CD4-positive, CD25-positive, alpha-beta regulatory T cell (primary cell): ENCODE results near the gene POLE. TPM values are rescaled to one million over a fixed set of nuclear protein-coding genes. Genes with fewer than 3 reads are reported as not detected.
A peak's percentile ranks its signal among the peaks of the same experiment; 100 is the strongest.

ENCODE experiments used
- ATAC-seq, 2 donors: fragments of 150-1000 bp; cut with Tn5 transposase; one replicate each; pipeline ENCODE4 v1.10.0; 2021; ENCODE audit warnings: low read depth in 2 of 2, moderate number of reproducible peaks in 2 of 2, moderate library complexity in 1 of 2
- DNase-seq, 3 donors: peaks; one replicate each; pipeline versions ENCODE4 v3.0.0 to v3.0.0-alpha.2; 2012 to 2022; ENCODE audit warnings: mixed read lengths in 1 of 3
- H3K27ac ChIP-seq: one replicate; pipeline ENCODE4 v1.7.0; 2013; ENCODE audit warnings: mild to moderate bottlenecking, low read length; ENCODE audit not compliant: insufficient read depth, poor library complexity, severe bottlenecking
- H3K27me3 ChIP-seq: one replicate; pipeline ENCODE4 v1.7.0; 2013; ENCODE audit warnings: low read length; ENCODE audit not compliant: control insufficient read depth, insufficient read depth
- H3K36me3 ChIP-seq: one replicate; pipeline ENCODE4 v1.7.0; 2013; ENCODE audit warnings: mild to moderate bottlenecking, low read length, moderate library complexity; ENCODE audit not compliant: control insufficient read depth, insufficient read depth
- H3K4me1 ChIP-seq: 2 replicates; pipeline ENCODE4 v1.7.0; 2013; ENCODE audit warnings: mild to moderate bottlenecking, low read length; ENCODE audit not compliant: insufficient read depth, control insufficient read depth, poor library complexity, severe bottlenecking
- H3K4me3 ChIP-seq: one replicate; pipeline ENCODE4 v1.7.0; 2013; ENCODE audit warnings: low read depth, mild to moderate bottlenecking, low read length, moderate library complexity
- H3K9me3 ChIP-seq, 2 experiments: 1 replicate in 1 of 2; 2 replicates in 1 of 2; pipeline ENCODE4 v1.7.0; 2013; ENCODE audit warnings: low read length in 2 of 2, mild to moderate bottlenecking in 1 of 2, moderate library complexity in 1 of 2; ENCODE audit not compliant: control insufficient read depth in 2 of 2
- H3K27ac Mint-ChIP-seq, 3 donors: one replicate each; pipeline ENCODE4 v1.8.0; 2020 to 2022; ENCODE audit warnings: mild to moderate bottlenecking in 3 of 3, mixed read lengths in 3 of 3, moderate library complexity in 2 of 3
- H3K27me3 Mint-ChIP-seq: one replicate; pipeline ENCODE4 v1.8.0; 2022; ENCODE audit warnings: mild to moderate bottlenecking, mixed read lengths
- H3K36me3 Mint-ChIP-seq: one replicate; pipeline ENCODE4 v1.8.0; 2020; ENCODE audit warnings: mixed read lengths
- H3K4me1 Mint-ChIP-seq, 4 donors: one replicate each; pipeline ENCODE4 v1.8.0; 2020 to 2022; ENCODE audit warnings: mixed read lengths in 4 of 4, mild to moderate bottlenecking in 1 of 4
- H3K4me3 Mint-ChIP-seq, 4 donors: one replicate each; pipeline ENCODE4 v1.8.0; 2020 to 2022; ENCODE audit warnings: mild to moderate bottlenecking in 4 of 4, mixed read lengths in 4 of 4, moderate library complexity in 3 of 4
- H3K9me3 Mint-ChIP-seq, 7 donors: one replicate each; pipeline ENCODE4 v1.8.0; 2020 to 2022; ENCODE audit warnings: mixed read lengths in 7 of 7, mild to moderate bottlenecking in 3 of 7, moderate library complexity in 2 of 7
- polyA plus RNA-seq, 4 donors: library from polyadenylated mRNA; unstranded; fragments of 300-500 nt; fragmentation: Illumina TruSeq; gene quantifications; one replicate each; pipeline ENCODE4 v1.2.3, GENCODE V29; 2021
- total RNA-seq: library from RNA; stranded (reverse); gene quantifications from one replicate; pipeline ENCODE4 v1.2.3, GENCODE V29; 2022

The POLE gene
- total and polyA plus RNA-seq, 5 donors from 2014 or later, result 2.4 to 51.1 (median 3.7) TPM

- peak within 1 kb of the TSS in 1 of 3 donors; percentile 62 for H3K27ac Mint-ChIP-seq
- H3K4me3 Mint-ChIP-seq, result peak within 1 kb of the TSS in 2 of 4 donors; percentile 57 to 78
- no peaks in the 10 kb centered on the region for H3K36me3 Mint-ChIP-seq
- Histone ChIP-seq H3K27me3 (no peaks in the 10 kb centered on the region), H3K4me1 (no peaks in the 10 kb centered on the region), H3K36me3 (no peaks in the 10 kb centered on the region), H3K4me3 (no peak within 1 kb of the TSS), H3K27ac (no peak within 1 kb of the TSS), H3K9me3 (no peaks in the 10 kb centered on the region)
- H3K9me3 Mint-ChIP-seq, result peaks cover 0 to 5% (median 0%) of the 10 kb centered on the region in 7 donors
- peaks cover 69% of the 10 kb centered on the region for H3K27me3 Mint-ChIP-seq
- DNase-seq, result no peak
- peak in 1 of 2 donors; percentile 33 for ATAC-seq
- H3K4me1 Mint-ChIP-seq, result peaks cover 0 to 8% (median 6%) of the 10 kb centered on the region in 4 donors
These were observed 76.9 kb downstream of the POLE start, which contains the start of gene LRCOL1 for GRCh38 chr12:132610051-132610759. TSS of gene LRCOL1 (minus strand) at chr12:132610582. CDS start at chr12:132606251, 4,331 bp downstream.

GRCh38 chr12:132608231-132609171, 78.6 kb downstream of the POLE start:
- no peaks in the 10 kb centered on the region for H3K9me3 Mint-ChIP-seq
- H3K27me3 Mint-ChIP-seq, result peaks cover 61% of the 10 kb centered on the region
- H3K36me3 Mint-ChIP-seq, result no peaks in the 10 kb centered on the region
- no peak for DNase-seq
- Histone ChIP-seq H3K4me3 (no peak overlapping the region), H3K9me3 (no peaks in the 10 kb centered on the region), H3K36me3 (no peaks in the 10 kb centered on the region), H3K27me3 (no peaks in the 10 kb centered on the region), H3K4me1 (no peaks in the 10 kb centered on the region), H3K27ac (no peak overlapping the region)
- H3K4me1 Mint-ChIP-seq, result peaks cover 0 to 6% (median 3%) of the 10 kb centered on the region in 4 donors
- no peak overlapping the region for H3K4me3 Mint-ChIP-seq
- ATAC-seq, result no peak
- H3K27ac Mint-ChIP-seq, result no peak overlapping the region

DNA sequence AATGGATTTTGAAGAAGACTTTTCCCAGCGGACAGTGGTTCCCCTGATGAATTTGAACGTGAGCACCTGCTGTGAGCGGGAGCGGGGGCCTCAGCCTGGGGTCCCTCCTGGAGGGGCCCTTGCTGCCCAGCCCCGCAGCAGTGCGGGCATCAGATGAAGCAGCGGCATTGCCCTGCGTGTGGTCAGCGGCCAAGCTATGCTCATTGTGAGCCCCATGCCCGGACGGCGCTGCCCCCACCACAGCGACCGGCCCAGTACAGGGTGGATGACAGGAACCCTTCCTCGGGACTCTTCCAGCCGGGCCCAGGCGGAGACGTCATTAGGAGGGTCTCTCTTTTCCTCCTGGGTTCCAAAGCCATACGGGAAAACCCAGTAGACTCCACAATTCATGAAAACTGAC, 80.2 kb downstream of the POLE start:
- H3K4me1 Mint-ChIP-seq, result peaks cover 0 to 6% (median 5%) of the 10 kb centered on the region in 4 donors
- peaks cover 58% of the 10 kb centered on the region for H3K27me3 Mint-ChIP-seq
- Histone ChIP-seq H3K27me3 (no peaks in the 10 kb centered on the region), H3K36me3 (no peaks in the 10 kb centered on the region), H3K27ac (no peak overlapping the region), H3K9me3 (no peaks in the 10 kb centered on the region), H3K4me3 (no peak overlapping the region), H3K4me1 (no peaks in the 10 kb centered on the region)
- no peak overlapping the region for H3K27ac Mint-ChIP-seq
- ATAC-seq (no peak), DNase-seq (no peak)
- no peaks in the 10 kb centered on the region for H3K36me3 Mint-ChIP-seq
- no peaks in the 10 kb centered on the region for H3K9me3 Mint-ChIP-seq
- H3K4me3 Mint-ChIP-seq, result no peak overlapping the region

DNA sequence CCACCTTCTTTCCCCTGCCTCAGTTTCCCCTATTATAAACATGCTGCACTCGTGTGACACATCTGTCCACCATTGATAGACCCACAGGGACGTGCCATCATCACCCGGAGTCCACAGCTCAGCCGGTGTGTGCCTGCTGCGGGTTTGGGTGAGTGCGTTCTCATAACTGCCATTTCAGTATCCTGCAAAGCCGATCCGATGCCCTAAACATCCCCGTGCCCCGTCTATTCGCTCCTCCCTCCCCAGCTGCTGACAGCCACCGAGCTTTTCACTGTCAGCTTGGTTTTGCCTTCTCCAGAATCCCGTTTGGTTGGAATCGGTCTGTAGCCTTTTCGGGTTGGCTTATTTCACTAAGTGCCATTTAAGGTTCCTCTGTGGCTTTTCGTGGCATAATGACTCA, 80.7 kb downstream of the POLE start:
- Mint-ChIP-seq H3K4me1 (peaks cover 0 to 6% (median 5%) of the 10 kb centered on the region in 4 donors), H3K27me3 (peaks cover 54% of the 10 kb centered on the region), H3K36me3 (no peaks in the 10 kb centered on the region), H3K27ac (no peak overlapping the region), H3K4me3 (no peak overlapping the region), H3K9me3 (no peaks in the 10 kb centered on the region)
- H3K27ac ChIP-seq, result no peak overlapping the region
- no peaks in the 10 kb centered on the region for H3K9me3 ChIP-seq
- no peak overlapping the region for H3K4me3 ChIP-seq
- H3K27me3 ChIP-seq, result no peaks in the 10 kb centered on the region
- DNase-seq, result no peak
- H3K4me1 ChIP-seq, result no peaks in the 10 kb centered on the region
- no peaks in the 10 kb centered on the region for H3K36me3 ChIP-seq
- no peak for ATAC-seq

DNA sequence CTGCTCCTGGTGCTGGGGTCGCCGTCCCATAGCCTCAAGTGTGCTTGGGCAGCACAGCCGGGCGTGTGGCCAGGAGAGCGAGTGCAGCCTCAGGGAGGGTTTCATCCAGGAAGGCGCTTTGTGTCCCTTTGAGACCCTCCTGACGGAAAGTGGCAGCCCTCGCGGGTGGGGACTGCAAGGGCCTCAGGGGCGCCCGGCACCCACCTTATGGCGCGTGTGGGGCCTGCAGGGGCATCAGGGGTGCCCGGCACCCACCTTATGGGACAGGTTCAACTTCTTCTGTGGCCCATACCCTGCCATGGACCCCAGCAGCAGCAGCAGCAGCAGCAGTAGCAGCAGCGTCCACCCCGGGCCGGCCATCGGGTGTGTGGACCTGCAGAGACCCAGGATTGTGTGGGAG, 81.2 kb downstream of the POLE start:
- Mint-ChIP-seq H3K27ac (no peak overlapping the region), H3K4me1 (peaks cover 0 to 8% (median 6%) of the 10 kb centered on the region in 4 donors), H3K4me3 (no peak overlapping the region), H3K27me3 (peaks cover 49% of the 10 kb centered on the region), H3K36me3 (no peaks in the 10 kb centered on the region), H3K9me3 (no peaks in the 10 kb centered on the region)
- Histone ChIP-seq H3K9me3 (no peaks in the 10 kb centered on the region), H3K36me3 (no peaks in the 10 kb centered on the region), H3K4me3 (no peak overlapping the region), H3K27ac (no peak overlapping the region), H3K4me1 (peaks cover 1% of the 10 kb centered on the region), H3K27me3 (no peaks in the 10 kb centered on the region)
- no peak for DNase-seq
- no peak for ATAC-seq

GRCh38 chr12:132604668-132605441, 82.3 kb downstream of the POLE start:
- Mint-ChIP-seq H3K4me1 (peaks cover 0 to 13% (median 4%) of the 10 kb centered on the region in 4 donors), H3K9me3 (no peaks in the 10 kb centered on the region), H3K4me3 (no peak overlapping the region), H3K27ac (no peak overlapping the region), H3K27me3 (peaks cover 40% of the 10 kb centered on the region), H3K36me3 (no peaks in the 10 kb centered on the region)
- peaks cover 9% of the 10 kb centered on the region for H3K4me1 ChIP-seq
- H3K36me3 ChIP-seq, result no peaks in the 10 kb centered on the region
- no peaks in the 10 kb centered on the region for H3K27me3 ChIP-seq
- ATAC-seq (no peak), DNase-seq (no peak)
- no peaks in the 10 kb centered on the region for H3K9me3 ChIP-seq
- H3K27ac ChIP-seq, result no peak overlapping the region
- H3K4me3 ChIP-seq, result no peak overlapping the region

- Mint-ChIP-seq H3K27ac (no peak overlapping the region), H3K27me3 (peaks cover 40% of the 10 kb centered on the region), H3K9me3 (no peaks in the 10 kb centered on the region), H3K4me3 (no peak overlapping the region), H3K36me3 (no peaks in the 10 kb centered on the region), H3K4me1 (peaks cover 0 to 19% (median 6%) of the 10 kb centered on the region in 4 donors)
- no peak for DNase-seq
- H3K4me1 ChIP-seq, result peaks cover 9% of the 10 kb centered on the region
- H3K36me3 ChIP-seq, result no peaks in the 10 kb centered on the region
- no peak for ATAC-seq
- H3K27ac ChIP-seq, result no peak overlapping the region
- H3K4me3 ChIP-seq, result no peak overlapping the region
- H3K9me3 ChIP-seq, result no peaks in the 10 kb centered on the region
- no peaks in the 10 kb centered on the region for H3K27me3 ChIP-seq
These were observed 83.0 kb downstream of the POLE start for GRCh38 chr12:132604151-132604618.
